Keratinocyte (primary cell): ENCODE data around the gene DAGLA.

Experiments
- CTCF ChIP-seq, 3 experiments: IDR thresholded peaks in 1 of 3; conservative IDR thresholded peaks in 1 of 3; optimal IDR thresholded peaks in 1 of 3; 2 replicates in 2 of 3; 3 replicates in 1 of 3; pipeline versions ENCODE3 to v1.5.1; 2011; ENCODE audit warnings: low read length in 3 of 3, mild to moderate bottlenecking in 3 of 3, moderate library complexity in 2 of 3, control low read depth in 1 of 3, inconsistent platforms in 1 of 3; ENCODE audit not compliant: insufficient read depth in 2 of 3; ENCODE audit errors: extremely low read depth in 1 of 3
- EZH2 ChIP-seq: IDR thresholded peaks from one replicate; pipeline ENCODE4 v1.6.1; 2012; ENCODE audit warnings: inconsistent platforms, mild to moderate bottlenecking, low read length, moderate library complexity

DNA sequence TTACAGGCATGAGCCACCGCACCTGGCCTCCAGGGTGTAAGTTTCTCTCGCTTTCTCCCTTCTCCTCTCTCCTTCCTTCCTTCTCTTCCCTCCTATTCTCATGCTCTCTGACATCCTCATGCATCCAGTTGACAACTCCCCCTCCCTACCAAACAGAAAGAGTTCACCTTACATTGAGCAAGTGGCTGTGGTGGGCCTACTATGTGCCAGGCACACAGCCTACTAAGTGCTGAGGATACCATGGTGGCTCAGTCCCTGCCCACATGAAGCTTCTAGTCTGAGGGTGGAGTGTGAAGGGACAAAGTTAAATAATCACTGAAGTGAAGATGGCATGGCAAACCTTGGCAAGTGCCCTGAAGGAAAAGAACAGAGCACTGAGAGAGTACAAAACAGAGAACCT lies 9.6 kb upstream of the DAGLA start:
- no peak for TF ChIP-seq CTCF (optimal IDR thresholded peaks at IDR 0.05 in 1 of 3, IDR thresholded peaks at IDR 0.05 in 1 of 3, conservative IDR thresholded peaks at IDR 0.05 in 1 of 3; ENCODE audit: extremely low read depth in 1 of 3, insufficient read depth in 2 of 3, low read length in 3 of 3)
- TF ChIP-seq EZH2, result no peak
